Spleen (tissue), 11 donors: ENCODE results near the gene LMF2. TPM values are rescaled to one million over a fixed set of nuclear protein-coding genes. Genes with fewer than 3 reads are reported as not detected.

Experiments
- DNase-seq: peaks from one replicate; pipeline ENCODE4 v3.0.0-alpha.2; 2020
- H3K27ac ChIP-seq, 8 donors: fragments of 200-600 bp; sonication (generic) in 7 of 8; 1 replicate in 4 of 8; 2 replicates in 4 of 8; pipeline versions ENCODE4 v1.5.0 to v1.8.0; 2016 to 2021; ENCODE audit warnings: inconsistent platforms in 4 of 8, mild to moderate bottlenecking in 4 of 8, moderate library complexity in 1 of 8
- H3K27me3 ChIP-seq, 7 donors: fragments of 200-600 bp; sonication (generic) in 6 of 7; replicated peaks in 1 of 7; 1 replicate in 4 of 7; 2 replicates in 3 of 7; pipeline versions ENCODE4 v1.5.0 to v1.8.0; 2016 to 2021; ENCODE audit warnings: inconsistent platforms in 3 of 7, mild to moderate bottlenecking in 1 of 7
- H3K36me3 ChIP-seq, 6 donors: fragments of 200-600 bp; sonication (generic) in 5 of 6; 1 replicate in 4 of 6; 2 replicates in 2 of 6; pipeline versions ENCODE4 v1.5.0 to v1.8.0; 2016 to 2021; ENCODE audit warnings: inconsistent platforms in 2 of 6
- H3K4me1 ChIP-seq, 6 donors: fragments of 200-600 bp; sonication (generic) in 5 of 6; 1 replicate in 3 of 6; 2 replicates in 3 of 6; pipeline versions ENCODE4 v1.5.0 to v1.8.0; 2016 to 2021; ENCODE audit warnings: inconsistent platforms in 3 of 6
- H3K4me3 ChIP-seq, 8 donors: fragments of 200-600 bp; sonication (generic) in 7 of 8; 1 replicate in 4 of 8; 2 replicates in 4 of 8; pipeline versions ENCODE4 v1.5.0 to v1.8.0; 2016 to 2021; ENCODE audit warnings: inconsistent platforms in 4 of 8, mild to moderate bottlenecking in 4 of 8, moderate library complexity in 2 of 8
- H3K9me3 ChIP-seq, 8 donors: fragments of 200-600 bp; sonication (generic) in 7 of 8; 1 replicate in 4 of 8; 2 replicates in 4 of 8; pipeline versions ENCODE4 v1.5.0 to v1.8.0; 2016 to 2021; ENCODE audit warnings: inconsistent platforms in 4 of 8
- POLR2A ChIP-seq, 3 donors: fragments of 450-650 bp; IDR thresholded peaks; one replicate each; pipeline ENCODE4 v1.5.1; 2017; ENCODE audit warnings: antibody characterized with exemption in 3 of 3, mild to moderate bottlenecking in 1 of 3
- POLR2AphosphoS5 ChIP-seq, 3 donors: sonication (generic); formaldehyde crosslinking; IDR thresholded peaks; one replicate each; pipeline ENCODE4 v1.5.1; 2017; ENCODE audit warnings: antibody characterized with exemption in 3 of 3
- WGBS, 5 donors: extraction: QIAGEN DNeasy Blood & Tissue Kit in 3 of 5; methylation state at CpG; one replicate each; pipeline versions ENCODE4 v1.1.5 to v1.1.7; 2013 to 2018; 5-methylcytosine and 5-hydroxymethylcytosine counted together
- intact Hi-C: fragments of 100-400 bp; cut with DNase I; formaldehyde crosslinking; loops from one replicate; pipeline ENCODE4 v1.15.0; 2023; ENCODE audit warnings: low total_unique reads
- polyA plus RNA-seq, 3 donors: library from polyadenylated mRNA; stranded (reverse); fragments of 200-250 nt; gene quantifications; one replicate each; pipeline ENCODE4 v1.2.1, GENCODE V29; 2013
- total RNA-seq, 7 donors: library from RNA; depleted of rRNA in 3 of 7; stranded (reverse); fragments of >200 nt in 3 of 7; fragmentation: NEBNext Ultra II Directional in 4 of 7; extraction: Animal tissue kit (Norgen Biotek cat#: 25700) in 4 of 7; gene quantifications; one replicate each; pipeline versions ENCODE4 v1.1.0 to v1.2.1, GENCODE V29; 2016 to 2021
- TF ChIP-seq, protein P1 (sequence below), 11 experiments: fragments of 200-600 bp in 7 of 11; fragments of 450-650 bp in 4 of 11; sonication (generic) in 4 of 11; IDR thresholded peaks in 8 of 11; conservative IDR thresholded peaks in 3 of 11; 1 replicate in 7 of 11; 2 replicates in 4 of 11; pipeline versions ENCODE4 v1.4.0 to v1.8.0; 2016 to 2021; ENCODE audit warnings: antibody characterized with exemption in 11 of 11, inconsistent platforms in 4 of 11, mild to moderate bottlenecking in 1 of 11
- donor health status: healthy with polysubstance abuse.
- donor health status: DM: no; HTN: no; CAD: no; lungs with moderate emphysema.
- donor health status: DM: no; HTN: no; CAD: no.
- donor health status: Bipolar disorder and iron deficiency.
- donor health status: healthy.
- donor health status: DM: no; HTN: no; CAD: no.
- donor health status: DM: yes; HTN: yes; CAD: no.

Gene LMF2
- total and polyA plus RNA-seq, 10 donors: 36.6 to 81.1 (median 70.0) TPM

DNA sequence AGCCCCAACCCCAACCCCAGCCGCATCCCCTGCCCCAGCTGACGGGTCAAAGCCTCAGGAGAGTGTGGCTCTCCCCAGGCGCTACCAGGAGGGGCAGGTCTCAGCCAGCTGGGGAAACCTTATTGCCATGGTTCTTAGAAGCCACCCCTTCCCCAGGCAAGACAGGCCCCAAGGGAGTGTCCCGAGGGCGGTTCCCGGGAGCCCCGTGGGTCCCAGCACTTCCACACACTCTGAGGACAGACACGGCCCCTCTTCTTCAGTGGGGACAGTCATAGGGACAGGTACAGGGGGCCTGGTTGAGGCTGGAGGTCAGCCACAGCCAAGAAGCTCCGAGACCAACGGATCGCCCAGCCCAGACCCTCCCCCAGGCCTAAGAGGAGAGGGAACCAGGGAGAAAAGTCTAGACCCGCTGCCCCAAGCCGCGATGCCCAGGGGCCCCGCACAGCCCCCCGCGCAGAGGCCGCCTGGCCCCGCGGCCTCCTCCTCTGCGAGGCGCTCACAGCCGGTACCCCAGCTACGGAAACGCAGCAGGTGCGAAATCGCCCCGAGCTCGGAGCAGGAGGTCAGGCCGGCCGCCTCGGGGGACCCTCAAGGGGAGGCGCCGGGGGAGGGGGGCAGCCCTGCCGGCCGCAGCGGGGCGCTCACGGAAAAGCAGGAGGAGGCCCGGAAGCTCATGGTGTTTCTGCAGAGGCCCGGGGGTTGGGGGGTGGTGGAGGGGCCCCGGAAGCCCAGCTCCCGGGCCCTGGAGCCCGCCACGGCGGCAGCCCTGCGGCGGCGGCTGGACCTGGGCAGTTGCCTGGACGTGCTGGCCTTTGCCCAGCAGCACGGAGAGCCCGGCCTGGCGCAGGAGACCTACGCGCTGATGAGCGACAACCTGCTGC, 40.8 kb upstream of the LMF2 start:
- H3K4me1 ChIP-seq: peaks cover 20 to 76% (median 54%) of the 10 kb centered on the region in 6 donors
- H3K36me3 ChIP-seq: no peaks in the 10 kb centered on the region
- peak overlapping the region; percentile 37 to 87 (median 77) for H3K27ac ChIP-seq
- intact Hi-C loops: no loop called here
- peak overlapping the region; percentile 26 to 70 (median 46) for H3K4me3 ChIP-seq
- WGBS, 5 donors: 6 to 17% (median 8%) methylated on average over 6 to 56 of the region's 56 CpGs
- H3K9me3 ChIP-seq: no peaks in the 10 kb centered on the region
- TF ChIP-seq POLR2A (IDR thresholded peaks at IDR 0.05) (peak in 1 of 3 donors; percentile 32), POLR2AphosphoS5 (IDR thresholded peaks at IDR 0.05) (peak; percentile 65 to 83 (median 72))
- TF ChIP-seq, protein P1, sequence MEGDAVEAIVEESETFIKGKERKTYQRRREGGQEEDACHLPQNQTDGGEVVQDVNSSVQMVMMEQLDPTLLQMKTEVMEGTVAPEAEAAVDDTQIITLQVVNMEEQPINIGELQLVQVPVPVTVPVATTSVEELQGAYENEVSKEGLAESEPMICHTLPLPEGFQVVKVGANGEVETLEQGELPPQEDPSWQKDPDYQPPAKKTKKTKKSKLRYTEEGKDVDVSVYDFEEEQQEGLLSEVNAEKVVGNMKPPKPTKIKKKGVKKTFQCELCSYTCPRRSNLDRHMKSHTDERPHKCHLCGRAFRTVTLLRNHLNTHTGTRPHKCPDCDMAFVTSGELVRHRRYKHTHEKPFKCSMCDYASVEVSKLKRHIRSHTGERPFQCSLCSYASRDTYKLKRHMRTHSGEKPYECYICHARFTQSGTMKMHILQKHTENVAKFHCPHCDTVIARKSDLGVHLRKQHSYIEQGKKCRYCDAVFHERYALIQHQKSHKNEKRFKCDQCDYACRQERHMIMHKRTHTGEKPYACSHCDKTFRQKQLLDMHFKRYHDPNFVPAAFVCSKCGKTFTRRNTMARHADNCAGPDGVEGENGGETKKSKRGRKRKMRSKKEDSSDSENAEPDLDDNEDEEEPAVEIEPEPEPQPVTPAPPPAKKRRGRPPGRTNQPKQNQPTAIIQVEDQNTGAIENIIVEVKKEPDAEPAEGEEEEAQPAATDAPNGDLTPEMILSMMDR (IDR thresholded peaks at IDR 0.05 in 8 of 11, conservative IDR thresholded peaks at IDR 0.05 in 3 of 11): peak in 5 of 11 experiments; percentile 7 to 46 (median 29)
- peak; percentile 92 for DNase-seq
- peaks cover 0 to 34% (median 14%) of the 10 kb centered on the region in 7 donors for H3K27me3 ChIP-seq

DNA sequence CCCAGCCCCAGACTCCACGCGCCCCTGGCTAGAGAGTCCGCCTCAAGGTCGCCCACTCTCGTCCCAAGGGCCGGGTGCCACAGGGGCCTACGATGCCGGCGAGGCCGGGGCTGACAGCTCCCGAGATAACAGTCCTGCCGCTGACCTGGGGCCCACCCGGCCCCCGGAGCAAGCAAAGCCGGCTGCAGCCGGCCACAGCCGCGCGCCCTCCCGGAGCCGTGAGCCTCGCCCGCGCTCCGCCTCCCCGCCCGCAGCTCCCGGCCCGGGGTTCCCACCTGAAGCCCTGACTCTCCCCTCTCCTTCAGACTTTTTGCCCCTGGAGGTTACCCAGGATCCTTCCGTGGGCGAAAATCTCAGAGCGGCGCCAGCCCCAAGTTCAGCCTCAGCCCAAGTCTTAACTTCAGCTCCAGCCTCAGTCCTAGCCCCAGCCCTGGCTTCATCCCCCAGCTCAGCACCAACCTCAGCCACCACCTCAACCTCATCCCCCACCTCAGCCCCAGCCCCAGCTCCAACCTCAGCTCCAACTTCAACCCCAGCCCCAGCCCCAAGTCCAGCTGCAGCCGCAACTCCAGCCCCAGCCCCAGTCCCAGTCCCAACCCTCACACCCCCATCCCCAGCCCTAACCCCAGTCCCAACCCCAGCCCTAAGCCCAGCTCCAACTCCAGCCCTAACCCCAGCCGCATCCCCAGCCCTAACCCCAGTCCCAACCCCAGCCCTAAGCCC, 39.9 kb upstream of the LMF2 start:
- peaks cover 20 to 84% (median 57%) of the 10 kb centered on the region in 6 donors for H3K4me1 ChIP-seq
- no peak overlapping the region for H3K4me3 ChIP-seq
- intact Hi-C loops: no loop called here
- H3K27ac ChIP-seq: peak overlapping the region in 2 of 8 donors; percentile 83 to 87
- peaks cover 0 to 34% (median 14%) of the 10 kb centered on the region in 7 donors for H3K27me3 ChIP-seq
- H3K36me3 ChIP-seq: no peaks in the 10 kb centered on the region
- no peaks in the 10 kb centered on the region for H3K9me3 ChIP-seq
- 42 to 81% (median 62%) methylated on average over 25 to 35 of the region's 35 CpGs for WGBS, 5 donors
- TF ChIP-seq POLR2AphosphoS5 (IDR thresholded peaks at IDR 0.05) (no peak), POLR2A (IDR thresholded peaks at IDR 0.05) (no peak)
- TF ChIP-seq, protein P1 (IDR thresholded peaks at IDR 0.05 in 8 of 11, conservative IDR thresholded peaks at IDR 0.05 in 3 of 11): no peak
- DNase-seq: peak; percentile 78

DNA sequence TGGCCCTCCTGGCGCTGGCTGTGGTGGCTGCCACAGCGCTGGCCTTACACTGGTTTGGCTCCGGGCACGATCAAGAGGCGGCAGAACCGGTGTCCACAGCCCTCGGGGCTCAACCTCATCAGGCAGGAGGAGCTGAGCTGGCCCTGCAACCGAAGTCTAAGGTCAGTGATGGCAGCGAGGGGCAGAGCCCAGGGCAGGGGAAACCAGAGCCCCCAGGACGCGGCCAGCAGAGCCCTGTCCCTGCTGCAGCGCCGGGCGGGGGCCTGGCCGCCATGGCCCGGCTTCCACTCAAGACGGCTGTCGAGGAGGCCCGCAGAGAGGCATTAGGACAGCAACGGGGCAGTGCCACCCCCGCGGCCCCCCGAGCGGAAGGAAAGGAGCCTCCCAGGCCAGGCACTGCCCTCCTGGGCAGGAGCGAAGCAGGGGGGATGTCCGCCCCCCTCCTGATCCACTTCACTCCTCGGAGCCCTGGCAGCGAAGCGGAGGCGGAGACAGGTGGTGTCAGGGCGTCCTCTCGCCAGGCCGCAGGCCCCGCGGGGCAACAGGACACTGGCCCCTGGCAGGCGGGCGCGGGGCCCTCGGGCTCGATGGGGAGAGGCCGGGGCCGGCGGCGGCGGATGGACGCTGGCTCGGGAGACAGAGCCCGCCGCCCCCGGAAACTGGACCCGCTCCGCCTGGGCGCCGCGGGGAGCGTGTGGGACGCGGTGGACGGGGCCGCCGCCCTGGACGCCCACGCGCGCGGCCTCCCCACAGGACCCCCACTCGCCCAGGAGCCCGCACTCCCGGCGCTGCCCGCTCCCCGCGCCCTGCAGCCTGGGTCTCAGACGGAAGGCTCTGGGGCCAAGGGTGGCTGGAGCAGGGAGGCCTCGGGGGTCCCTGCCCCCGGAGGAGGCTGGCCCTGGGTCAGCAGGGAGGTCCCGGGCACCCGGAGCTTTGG, 39.1 kb upstream of the LMF2 start:
- H3K27me3 ChIP-seq: peaks cover 0 to 34% (median 14%) of the 10 kb centered on the region in 7 donors
- TF ChIP-seq, protein P1 (IDR thresholded peaks at IDR 0.05 in 8 of 11, conservative IDR thresholded peaks at IDR 0.05 in 3 of 11): no peak
- TF ChIP-seq POLR2A (IDR thresholded peaks at IDR 0.05) (no peak), POLR2AphosphoS5 (IDR thresholded peaks at IDR 0.05) (no peak)
- peak overlapping the region in 2 of 8 donors; percentile 99 for H3K27ac ChIP-seq
- intact Hi-C loops: no loop called here
- peaks cover 20 to 93% (median 57%) of the 10 kb centered on the region in 6 donors for H3K4me1 ChIP-seq
- DNase-seq: peak; percentile 84
- H3K36me3 ChIP-seq: no peaks in the 10 kb centered on the region
- H3K9me3 ChIP-seq: no peaks in the 10 kb centered on the region
- no peak overlapping the region for H3K4me3 ChIP-seq
- WGBS, 5 donors: 70 to 87% (median 82%) methylated on average over 42 to 78 of the region's 78 CpGs
